Neural crest cell (in vitro differentiated cells): ENCODE data around the gene DENND5A. TPM values are rescaled to one million over a fixed set of nuclear protein-coding genes. Genes with fewer than 3 reads are reported as not detected.
"Not testable (repeated sequence)": the region's sequence is repeated elsewhere in the genome, so short reads cannot be mapped to it uniquely, and the experiment has no call there.

Experiments used
- DNase-seq: peaks from one replicate; pipeline ENCODE4 v3.0.0; 2021; ENCODE audit warnings: low read depth, mixed read lengths, low spot score
- H3K27ac Mint-ChIP-seq: one replicate; pipeline ENCODE4 v1.8.0; 2021; ENCODE audit warnings: mild to moderate bottlenecking, mixed read lengths; ENCODE audit not compliant: unreplicated experiment
- H3K27me3 Mint-ChIP-seq: 2 replicates; pipeline ENCODE4 v1.8.0; 2021; ENCODE audit warnings: low read depth, mild to moderate bottlenecking, mixed read lengths
- H3K36me3 Mint-ChIP-seq: 2 replicates; pipeline ENCODE4 v1.8.0; 2021; ENCODE audit warnings: low read depth, mild to moderate bottlenecking, mixed read lengths
- H3K4me1 Mint-ChIP-seq: 2 replicates; pipeline ENCODE4 v1.8.0; 2021; ENCODE audit warnings: mixed read lengths
- H3K4me3 Mint-ChIP-seq: one replicate; pipeline ENCODE4 v1.8.0; 2021; ENCODE audit warnings: mild to moderate bottlenecking, mixed read lengths
- H3K9me3 Mint-ChIP-seq: 2 replicates; pipeline ENCODE4 v1.8.0; 2021; ENCODE audit warnings: mixed read lengths
- total RNA-seq: library from RNA; stranded (reverse); gene quantifications from 2 replicates; pipeline ENCODE4 v1.2.1, GENCODE V29; 2021
- TF ChIP-seq, protein P1 (sequence below): fragments of 200-600 bp; sonication (generic); conservative IDR thresholded peaks from 2 replicates; pipeline ENCODE4 v1.5.0; 2021; ENCODE audit warnings: antibody characterized with exemption, mild to moderate bottlenecking

The DENND5A gene
- total RNA-seq, 1 donor from 2014 or later = 116 TPM

DNA sequence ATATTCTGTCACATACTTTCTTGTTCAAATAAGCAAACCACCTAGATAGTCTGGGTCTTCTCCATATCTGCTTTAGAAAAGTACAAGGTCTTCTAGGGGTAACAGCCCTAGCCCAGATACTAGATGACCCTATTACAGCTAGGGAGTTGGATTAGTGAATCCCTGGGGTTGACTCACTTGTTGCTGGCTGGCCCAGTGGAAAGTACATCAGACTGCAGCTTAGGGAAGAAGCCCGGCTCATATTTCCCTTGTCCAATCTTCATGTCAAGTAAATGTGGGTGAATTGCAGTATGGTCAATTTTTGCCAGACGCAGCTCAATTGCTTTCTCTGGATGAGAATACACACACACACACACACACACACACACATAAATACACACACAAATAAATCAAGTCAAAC is 94.7 kb downstream of the DENND5A start:
- Mint-ChIP-seq H3K36me3 (peaks cover 25% of the 10 kb centered on the region), H3K9me3 (no peaks in the 10 kb centered on the region), H3K27ac (no peak overlapping the region), H3K4me3 (no peak overlapping the region), H3K27me3 (no peaks in the 10 kb centered on the region), H3K4me1 (peaks cover 9% of the 10 kb centered on the region)
- TF ChIP-seq, protein P1, sequence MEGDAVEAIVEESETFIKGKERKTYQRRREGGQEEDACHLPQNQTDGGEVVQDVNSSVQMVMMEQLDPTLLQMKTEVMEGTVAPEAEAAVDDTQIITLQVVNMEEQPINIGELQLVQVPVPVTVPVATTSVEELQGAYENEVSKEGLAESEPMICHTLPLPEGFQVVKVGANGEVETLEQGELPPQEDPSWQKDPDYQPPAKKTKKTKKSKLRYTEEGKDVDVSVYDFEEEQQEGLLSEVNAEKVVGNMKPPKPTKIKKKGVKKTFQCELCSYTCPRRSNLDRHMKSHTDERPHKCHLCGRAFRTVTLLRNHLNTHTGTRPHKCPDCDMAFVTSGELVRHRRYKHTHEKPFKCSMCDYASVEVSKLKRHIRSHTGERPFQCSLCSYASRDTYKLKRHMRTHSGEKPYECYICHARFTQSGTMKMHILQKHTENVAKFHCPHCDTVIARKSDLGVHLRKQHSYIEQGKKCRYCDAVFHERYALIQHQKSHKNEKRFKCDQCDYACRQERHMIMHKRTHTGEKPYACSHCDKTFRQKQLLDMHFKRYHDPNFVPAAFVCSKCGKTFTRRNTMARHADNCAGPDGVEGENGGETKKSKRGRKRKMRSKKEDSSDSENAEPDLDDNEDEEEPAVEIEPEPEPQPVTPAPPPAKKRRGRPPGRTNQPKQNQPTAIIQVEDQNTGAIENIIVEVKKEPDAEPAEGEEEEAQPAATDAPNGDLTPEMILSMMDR = no peak
- no peak for DNase-seq

DNA sequence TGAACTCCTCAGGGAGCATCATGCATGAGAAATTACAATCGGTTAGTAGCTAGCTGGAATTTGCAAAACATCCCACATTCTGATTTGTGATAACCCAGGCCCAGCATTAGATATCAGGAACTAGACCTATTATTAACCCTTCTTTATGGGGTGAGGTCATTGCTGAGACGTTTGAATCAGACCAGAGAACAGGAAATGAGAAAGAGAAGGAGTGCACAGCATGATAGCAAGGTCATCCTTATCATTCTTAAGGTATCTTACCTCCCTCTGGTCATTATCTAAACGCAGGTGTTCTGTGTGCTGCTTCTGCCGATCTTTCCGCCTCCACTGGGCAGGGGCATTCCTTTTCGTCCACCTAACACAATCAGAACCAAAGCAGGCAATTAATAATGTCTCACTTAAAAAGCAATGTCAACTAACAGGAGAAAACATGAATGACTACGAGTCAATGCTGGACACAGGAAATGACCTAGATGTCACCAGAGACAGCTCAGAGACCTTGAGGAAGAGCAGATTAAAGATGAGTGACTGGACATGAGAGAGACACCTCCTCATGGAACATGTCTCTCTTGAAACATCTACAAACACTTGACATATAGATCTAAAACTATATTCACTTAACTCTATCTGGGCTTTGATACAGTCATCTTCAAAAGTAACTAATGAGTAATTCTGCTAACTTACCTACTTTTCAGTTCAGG is 95.4 kb downstream of the DENND5A start:
- H3K27me3 Mint-ChIP-seq = no peaks in the 10 kb centered on the region
- DNase-seq = no peak
- H3K4me3 Mint-ChIP-seq = no peak overlapping the region
- no peak overlapping the region for H3K27ac Mint-ChIP-seq
- TF ChIP-seq, protein P1 = no peak
- peaks cover 26% of the 10 kb centered on the region for H3K36me3 Mint-ChIP-seq
- peaks cover 9% of the 10 kb centered on the region for H3K4me1 Mint-ChIP-seq
- H3K9me3 Mint-ChIP-seq = no peaks in the 10 kb centered on the region

DNA sequence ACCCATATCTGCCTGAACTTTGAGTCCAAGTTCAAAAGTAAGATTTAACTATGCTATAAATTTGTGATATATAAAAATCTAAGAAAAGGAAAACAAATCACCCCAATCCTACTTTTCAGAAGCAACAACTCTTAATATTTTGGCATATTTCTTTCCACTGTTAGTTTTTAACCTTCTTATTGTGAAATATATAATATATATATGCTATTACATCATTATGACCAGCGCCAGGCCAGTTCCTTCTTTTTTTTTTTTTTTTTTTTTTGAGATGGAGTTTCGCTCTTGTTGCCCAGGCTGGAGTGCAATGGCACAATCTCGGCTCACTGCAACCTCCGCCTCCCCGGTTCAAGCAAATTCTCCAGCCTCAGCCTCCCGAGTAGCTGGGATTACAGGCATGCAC is 103.2 kb downstream of the DENND5A start:
- H3K9me3 Mint-ChIP-seq, H3K27ac Mint-ChIP-seq, H3K4me3 Mint-ChIP-seq, H3K27me3 Mint-ChIP-seq, H3K4me1 Mint-ChIP-seq, DNase-seq: not testable (repeated sequence)
- peaks cover 20% of the 10 kb centered on the region for H3K36me3 Mint-ChIP-seq

DNA sequence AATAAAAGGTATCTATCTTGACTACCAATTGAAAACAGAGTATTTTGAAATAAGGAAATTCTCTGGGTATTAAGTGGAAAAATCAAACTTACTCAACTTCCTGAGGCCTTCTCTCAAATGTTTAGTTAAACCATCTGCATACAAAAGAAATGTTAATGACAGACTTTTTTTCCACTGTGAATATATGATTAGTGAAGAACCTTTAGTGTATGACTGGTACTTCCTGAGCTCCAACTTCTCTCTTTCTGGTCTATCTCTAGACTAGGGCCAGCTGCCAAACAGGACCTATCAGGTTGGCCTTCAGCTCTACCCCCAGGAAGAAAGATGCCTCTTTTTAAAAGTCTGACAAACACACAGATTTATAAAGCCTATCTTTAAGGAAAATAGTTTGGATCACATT is 105.0 kb downstream of the DENND5A start:
- no peak for DNase-seq
- Mint-ChIP-seq H3K4me1 (no peaks in the 10 kb centered on the region), H3K27me3 (no peaks in the 10 kb centered on the region), H3K4me3 (no peak overlapping the region), H3K27ac (no peak overlapping the region), H3K36me3 (peaks cover 13% of the 10 kb centered on the region), H3K9me3 (no peaks in the 10 kb centered on the region)
- TF ChIP-seq, protein P1 = no peak

DNA sequence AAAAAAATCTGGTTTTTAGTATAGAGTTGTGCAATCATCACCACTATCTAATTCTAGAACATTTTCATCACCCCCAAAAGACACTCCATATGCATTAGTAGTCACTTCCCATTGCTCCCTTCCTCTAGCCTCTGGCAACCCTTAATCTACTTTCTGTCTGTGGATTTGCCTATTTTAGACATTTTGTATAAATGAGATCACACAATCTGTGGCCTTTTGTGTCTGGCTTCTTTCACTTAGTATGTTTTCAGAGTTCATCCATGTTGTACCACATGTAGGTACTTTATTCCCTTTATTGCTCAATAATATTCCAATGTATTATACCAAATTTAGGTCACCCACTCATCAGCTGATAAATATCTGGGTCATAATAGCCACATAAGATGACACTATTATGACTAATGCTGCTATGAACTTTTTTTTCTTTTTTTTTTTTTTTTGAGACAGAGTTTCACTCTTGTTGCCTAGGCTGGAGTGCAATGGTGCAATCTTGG is 106.2 kb downstream of the DENND5A start:
- no peaks in the 10 kb centered on the region for H3K27me3 Mint-ChIP-seq
- TF ChIP-seq, protein P1 = no peak
- H3K4me3 Mint-ChIP-seq = no peak overlapping the region
- DNase-seq = no peak
- H3K36me3 Mint-ChIP-seq = peaks cover 13% of the 10 kb centered on the region
- no peak overlapping the region for H3K27ac Mint-ChIP-seq
- H3K4me1 Mint-ChIP-seq = no peaks in the 10 kb centered on the region
- no peaks in the 10 kb centered on the region for H3K9me3 Mint-ChIP-seq

DNA sequence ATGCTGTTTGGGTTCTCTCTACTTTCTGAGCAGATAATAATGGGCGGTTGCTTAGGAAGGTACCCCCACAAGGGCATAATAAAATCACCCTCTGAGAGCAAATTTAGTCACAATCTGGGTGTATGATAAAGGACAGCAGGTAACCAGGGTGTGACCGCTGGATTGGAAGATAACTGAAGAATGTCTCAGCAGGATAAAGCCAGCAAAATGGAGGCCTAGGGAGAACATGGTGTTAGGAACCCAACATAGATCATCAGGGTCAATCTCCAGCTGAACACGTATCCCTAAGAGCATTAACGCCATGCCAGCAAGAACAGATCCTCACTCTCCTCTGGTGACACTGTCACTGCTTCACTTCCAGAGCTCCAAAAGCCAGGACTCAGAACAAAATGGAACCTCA is 109.2 kb downstream of the DENND5A start:
- no peak for DNase-seq
- TF ChIP-seq, protein P1 = no peak
- Mint-ChIP-seq H3K4me1 (no peaks in the 10 kb centered on the region), H3K4me3 (no peak overlapping the region), H3K27ac (peak overlapping the region; percentile 84), H3K9me3 (no peaks in the 10 kb centered on the region), H3K27me3 (no peaks in the 10 kb centered on the region), H3K36me3 (peaks cover 7% of the 10 kb centered on the region)
